RWPE1 (cell line): Measurements from ENCODE around the gene LAIR1.

Experiments
- CTCF ChIA-PET: fragments of 350-600 bp; sonication (Branson Sonifier 250); formaldehyde crosslinking; extraction: SDS; loops from one replicate; lab custom pipeline; 2021; lab: Yijun Ruan, JAX
- POLR2A ChIA-PET: fragments of 400-600 bp; formaldehyde crosslinking; extraction: SDS; loops from one replicate; lab custom pipeline; 2020; ENCODE audit warnings: antibody characterized with exemption; ENCODE audit not compliant: low non-redundant PET; lab: Yijun Ruan, JAX
- DNase-seq: peaks from one replicate; pipeline ENCODE4 v3.0.0; 2012; ENCODE audit warnings: low spot score
- H3K27ac ChIP-seq: fragments of 450-650 bp; 2 replicates; pipeline ENCODE4 v1.5.1; 2017
- TF ChIP-seq, protein P1 (sequence below): fragments of 450-650 bp; conservative IDR thresholded peaks from 2 replicates; pipeline ENCODE4 v1.5.1; 2017; ENCODE audit warnings: low read depth, mild to moderate bottlenecking

LAIR1 gene

GRCh38 chr19:54355675-54356074 is 9.1 kb downstream of the LAIR1 start:
- no peak overlapping the region for H3K27ac ChIP-seq
- ChIA-PET CTCF (interaction anchor here (0.6 to 1.2 kb wide), 3 partner anchors 18 to 218 kb away, joined by 3 to 5 read pairs (median 3); partner anchors contain the start of gene LILRA2), POLR2A (no interaction called here)
- TF ChIP-seq, protein P1, sequence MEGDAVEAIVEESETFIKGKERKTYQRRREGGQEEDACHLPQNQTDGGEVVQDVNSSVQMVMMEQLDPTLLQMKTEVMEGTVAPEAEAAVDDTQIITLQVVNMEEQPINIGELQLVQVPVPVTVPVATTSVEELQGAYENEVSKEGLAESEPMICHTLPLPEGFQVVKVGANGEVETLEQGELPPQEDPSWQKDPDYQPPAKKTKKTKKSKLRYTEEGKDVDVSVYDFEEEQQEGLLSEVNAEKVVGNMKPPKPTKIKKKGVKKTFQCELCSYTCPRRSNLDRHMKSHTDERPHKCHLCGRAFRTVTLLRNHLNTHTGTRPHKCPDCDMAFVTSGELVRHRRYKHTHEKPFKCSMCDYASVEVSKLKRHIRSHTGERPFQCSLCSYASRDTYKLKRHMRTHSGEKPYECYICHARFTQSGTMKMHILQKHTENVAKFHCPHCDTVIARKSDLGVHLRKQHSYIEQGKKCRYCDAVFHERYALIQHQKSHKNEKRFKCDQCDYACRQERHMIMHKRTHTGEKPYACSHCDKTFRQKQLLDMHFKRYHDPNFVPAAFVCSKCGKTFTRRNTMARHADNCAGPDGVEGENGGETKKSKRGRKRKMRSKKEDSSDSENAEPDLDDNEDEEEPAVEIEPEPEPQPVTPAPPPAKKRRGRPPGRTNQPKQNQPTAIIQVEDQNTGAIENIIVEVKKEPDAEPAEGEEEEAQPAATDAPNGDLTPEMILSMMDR: no peak
- DNase-seq: no peak

- ChIA-PET CTCF (interaction anchor here (0.6 to 1.2 kb wide), 3 partner anchors 27 to 1252 kb away, joined by 3 to 5 read pairs (median 3); no protein-coding TSS in a partner anchor), POLR2A (no interaction called here)
- no peak for DNase-seq
- TF ChIP-seq, protein P1: no peak
- H3K27ac ChIP-seq: no peak overlapping the region
Observed at GRCh38 chr19:54354761-54355160, 10.0 kb downstream of the LAIR1 start.

DNA sequence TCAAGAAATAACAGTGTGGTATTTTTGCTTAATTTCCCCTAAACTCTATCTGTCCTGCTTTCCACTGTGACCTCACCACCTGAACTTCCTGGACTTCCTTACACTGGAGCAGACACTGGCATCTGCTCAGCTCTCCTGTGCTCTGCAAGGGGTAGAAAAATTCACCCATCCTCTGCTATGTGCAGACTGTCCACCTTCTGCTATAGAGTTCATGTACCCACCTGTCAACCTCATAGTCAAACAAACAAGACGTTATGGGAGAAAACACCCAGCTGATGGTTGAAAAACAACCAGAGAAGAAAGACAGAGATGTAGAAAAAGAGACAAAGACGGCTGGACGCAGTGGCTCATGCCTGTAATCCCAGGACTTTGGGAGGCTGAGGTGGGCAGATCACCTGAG is 12.2 kb downstream of the LAIR1 start:
- DNase-seq: no peak
- TF ChIP-seq, protein P1: no peak
- POLR2A ChIA-PET: no interaction called here
- H3K27ac ChIP-seq: no peak overlapping the region
- CTCF ChIA-PET: no interaction called here

GRCh38 chr19:54352041-54352440 is 12.7 kb downstream of the LAIR1 start:
- H3K27ac ChIP-seq: no peak overlapping the region
- ChIA-PET POLR2A (no interaction called here), CTCF (no interaction called here)
- DNase-seq: no peak
- TF ChIP-seq, protein P1: no peak

GRCh38 chr19:54351474-54351873 is 13.3 kb downstream of the LAIR1 start:
- H3K27ac ChIP-seq: no peak overlapping the region
- TF ChIP-seq, protein P1: no peak
- POLR2A ChIA-PET: no interaction called here
- DNase-seq: no peak
- CTCF ChIA-PET: no interaction called here

DNA sequence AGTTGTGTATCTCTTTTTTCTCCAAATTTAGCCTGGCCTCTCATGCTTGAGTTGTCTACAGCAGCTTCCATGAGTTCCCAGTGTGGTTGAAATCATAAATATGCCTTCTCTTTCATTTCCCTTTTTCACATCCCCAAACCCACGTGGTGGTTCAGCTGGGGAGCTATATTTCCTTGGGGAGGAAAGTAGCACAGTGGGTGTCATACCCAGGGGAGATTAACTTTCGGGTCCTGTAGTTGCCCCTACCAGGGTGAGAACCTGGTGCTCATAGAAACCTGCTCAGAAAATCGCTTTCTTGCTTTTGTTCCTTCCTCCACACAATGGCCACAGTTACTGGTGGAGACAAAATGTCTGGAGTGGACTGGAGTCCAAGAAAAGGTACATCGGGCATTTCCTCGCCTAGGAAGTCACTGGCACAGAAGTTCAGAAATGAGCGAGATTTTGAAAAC is 18.8 kb downstream of the LAIR1 start:
- H3K27ac ChIP-seq: no peak overlapping the region
- no peak for DNase-seq
- ChIA-PET CTCF (interaction anchor here (0.7 kb wide), 1 partner anchor 475 kb away, joined by 7 read pairs; no protein-coding TSS in a partner anchor), POLR2A (no interaction called here)
- TF ChIP-seq, protein P1: no peak
